CD4-positive, alpha-beta T cell (primary cell): ENCODE data around the gene IGSF23. TPM values are rescaled to one million over a fixed set of nuclear protein-coding genes. Genes with fewer than 3 reads are reported as not detected.

ENCODE experiments used
- ATAC-seq: fragments of 200-7000 bp; cut with Tn5 transposase; one replicate; pipeline ENCODE4 v1.10.0; 2022; ENCODE audit warnings: mild to moderate bottlenecking; ENCODE audit not compliant: poor library complexity
- CTCF ChIA-PET: fragments of 350-600 bp; sonication (Branson Sonifier 250); formaldehyde crosslinking; loops from one replicate; lab custom pipeline; 2021; ENCODE audit warnings: antibody characterized with exemption, inconsistent platforms; lab: Charles Lee
- POLR2A ChIA-PET: fragments of 350-600 bp; sonication (Branson Sonifier 250); formaldehyde crosslinking; loops from one replicate; lab custom pipeline; 2021; ENCODE audit warnings: antibody characterized with exemption, inconsistent platforms; lab: Charles Lee
- DNase-seq, 14 experiments: peaks; one replicate each; pipeline ENCODE4 v3.0.0-alpha.2; 2013 to 2020; ENCODE audit warnings: mixed read lengths in 2 of 14
- H3K27ac ChIP-seq, 2 donors: one replicate each; pipeline versions ENCODE4 v1.5.1 to v1.7.0; 2013; ENCODE audit warnings: low read length in 2 of 2, low read depth in 1 of 2, mild to moderate bottlenecking in 1 of 2
- H3K27me3 ChIP-seq, 2 experiments: 1 replicate in 1 of 2; 2 replicates in 1 of 2; pipeline versions ENCODE4 v1.6.1 to v1.7.0; 2013; ENCODE audit warnings: low read length in 2 of 2, control low read depth in 1 of 2, mild to moderate bottlenecking in 1 of 2, moderate library complexity in 1 of 2; ENCODE audit not compliant: insufficient read depth in 2 of 2, control insufficient read depth in 1 of 2
- H3K36me3 ChIP-seq: one replicate; pipeline ENCODE4 v1.6.1; 2013; ENCODE audit warnings: low read length, control low read depth; ENCODE audit not compliant: insufficient read depth
- H3K4me1 ChIP-seq: one replicate; pipeline ENCODE4 v1.6.1; 2013; ENCODE audit warnings: low read length, control low read depth; ENCODE audit not compliant: insufficient read depth
- H3K4me3 ChIP-seq: one replicate; pipeline ENCODE4 v1.5.1; 2013; ENCODE audit warnings: mild to moderate bottlenecking, low read length, moderate library complexity
- H3K9me3 ChIP-seq, 2 experiments: 1 replicate in 1 of 2; 2 replicates in 1 of 2; pipeline versions ENCODE4 v1.6.1 to v1.7.0; 2013; ENCODE audit warnings: low read length in 2 of 2, mild to moderate bottlenecking in 2 of 2, control low read depth in 1 of 2, moderate library complexity in 1 of 2; ENCODE audit not compliant: control insufficient read depth in 1 of 2, insufficient read depth in 1 of 2
- H3K27ac Mint-ChIP-seq: one replicate; pipeline ENCODE4 v1.8.0; 2020; ENCODE audit warnings: mixed read lengths
- H3K27me3 Mint-ChIP-seq: one replicate; pipeline ENCODE4 v1.8.0; 2021; ENCODE audit warnings: mixed read lengths
- H3K36me3 Mint-ChIP-seq: one replicate; pipeline ENCODE4 v1.8.0; 2021; ENCODE audit warnings: low read depth, mixed read lengths
- H3K4me1 Mint-ChIP-seq: one replicate; pipeline ENCODE4 v1.8.0; 2021; ENCODE audit warnings: low read depth, mixed read lengths
- H3K4me3 Mint-ChIP-seq: one replicate; pipeline ENCODE4 v1.8.0; 2020; ENCODE audit warnings: mild to moderate bottlenecking, mixed read lengths
- H3K9me3 Mint-ChIP-seq: one replicate; pipeline ENCODE4 v1.8.0; 2020; ENCODE audit warnings: mixed read lengths
- CTCF ChIP-seq: fragments of 200-600 bp; IDR thresholded peaks from one replicate; pipeline ENCODE4 v1.8.0; 2022; ENCODE audit warnings: antibody characterized with exemption, mild to moderate bottlenecking
- intact Hi-C, 2 experiments: fragments of 100-400 bp; cut with DNase I in 1 of 2; cut with micrococcal nuclease in 1 of 2; formaldehyde crosslinking; loops; one replicate each; pipeline versions ENCODE4 v1.15.1 to v1.9.0; 2023 to 2025; cut with DNase I, micrococcal nuclease
- total RNA-seq, 174 experiments: library from RNA in 2 of 174; stranded (reverse) in 2 of 174; gene quantifications; one replicate each; pipeline ENCODE4 v1.2.3 and lab custom pipeline; 2021 to 2026

IGSF23 gene
- total RNA-seq, 2 experiments from 2014 or later: not detected

DNA sequence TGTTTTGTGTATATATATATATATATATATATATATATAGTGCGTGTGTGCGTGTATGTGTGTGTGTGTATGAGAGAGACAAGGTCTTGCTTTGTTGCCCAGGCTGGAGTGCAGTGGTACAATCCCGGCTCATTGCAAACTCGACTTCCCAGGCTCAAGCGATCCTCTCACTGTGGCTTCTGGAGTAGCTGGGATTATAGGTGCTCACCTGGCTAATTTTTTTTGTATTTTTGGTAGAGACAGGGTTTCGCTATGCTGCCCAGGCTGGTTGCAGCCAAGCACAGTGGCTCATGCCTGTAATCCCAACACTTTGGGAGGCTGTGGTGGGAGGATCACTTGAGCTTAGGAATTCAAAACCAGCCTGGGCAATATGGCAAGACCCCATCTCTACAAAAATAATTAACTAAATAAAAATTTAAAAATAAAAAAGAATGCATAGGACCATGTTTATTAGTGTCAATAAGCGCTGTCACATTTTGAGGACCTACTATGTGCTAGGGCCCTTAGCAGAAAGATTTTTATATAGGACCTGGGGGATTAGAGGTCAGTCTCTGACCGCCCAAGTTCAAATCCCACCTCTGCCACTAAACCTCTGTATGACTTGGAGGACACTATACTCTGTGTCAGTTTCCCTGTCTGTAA is 32.2 kb downstream of the IGSF23 start:
- TF ChIP-seq CTCF: no peak
- intact Hi-C loops: no loop called here
- peaks cover 12 to 17% of the 10 kb centered on the region in 2 experiments for H3K27me3 ChIP-seq
- POLR2A ChIA-PET: no interaction called here
- H3K4me1 Mint-ChIP-seq: no peaks in the 10 kb centered on the region
- ATAC-seq (no peak), DNase-seq (no peak)
- CTCF ChIA-PET: no interaction called here
- H3K4me3 ChIP-seq: no peak overlapping the region
- H3K27me3 Mint-ChIP-seq: peaks cover 19% of the 10 kb centered on the region
- no peaks in the 10 kb centered on the region for H3K36me3 Mint-ChIP-seq
- H3K4me3 Mint-ChIP-seq: no peak overlapping the region
- H3K4me1 ChIP-seq: peaks cover 10% of the 10 kb centered on the region
- H3K9me3 Mint-ChIP-seq: no peaks in the 10 kb centered on the region
- no peak overlapping the region for H3K27ac Mint-ChIP-seq
- H3K9me3 ChIP-seq: peaks cover 0 to 4% of the 10 kb centered on the region in 2 experiments
- H3K27ac ChIP-seq: no peak overlapping the region
- no peaks in the 10 kb centered on the region for H3K36me3 ChIP-seq

DNA sequence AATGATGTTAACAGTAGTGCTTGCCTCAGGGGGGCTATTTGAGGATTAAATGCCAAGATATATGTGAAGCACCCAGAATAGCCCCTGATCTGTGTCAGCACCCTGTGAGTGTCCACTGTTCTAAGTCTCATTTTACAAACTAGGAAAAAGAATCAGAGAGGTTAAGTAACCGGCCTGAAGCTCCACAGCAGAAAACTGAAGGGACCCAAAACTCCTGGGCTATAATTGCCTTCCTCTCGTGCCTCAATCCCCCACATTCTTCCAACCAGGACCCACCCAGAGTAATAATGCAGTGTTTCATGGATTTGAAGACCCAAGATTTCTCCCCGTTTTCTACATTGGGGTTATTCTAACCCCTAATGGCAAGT is 32.7 kb downstream of the IGSF23 start:
- CTCF ChIA-PET: no interaction called here
- no peak for TF ChIP-seq CTCF
- peaks cover 10% of the 10 kb centered on the region for H3K4me1 ChIP-seq
- ATAC-seq (no peak), DNase-seq (no peak)
- no peak overlapping the region for H3K4me3 ChIP-seq
- peaks cover 12 to 17% of the 10 kb centered on the region in 2 experiments for H3K27me3 ChIP-seq
- Mint-ChIP-seq H3K4me3 (no peak overlapping the region), H3K27me3 (peaks cover 19% of the 10 kb centered on the region), H3K4me1 (no peaks in the 10 kb centered on the region), H3K9me3 (no peaks in the 10 kb centered on the region), H3K36me3 (no peaks in the 10 kb centered on the region), H3K27ac (no peak overlapping the region)
- intact Hi-C loops: no loop called here
- H3K27ac ChIP-seq: no peak overlapping the region
- no peaks in the 10 kb centered on the region for H3K36me3 ChIP-seq
- H3K9me3 ChIP-seq: peaks cover 0 to 4% of the 10 kb centered on the region in 2 experiments
- POLR2A ChIA-PET: no interaction called here

- intact Hi-C loops: no loop called here
- CTCF ChIA-PET: no interaction called here
- POLR2A ChIA-PET: no interaction called here
- peaks cover 10% of the 10 kb centered on the region for H3K4me1 ChIP-seq
- Mint-ChIP-seq H3K9me3 (no peaks in the 10 kb centered on the region), H3K27ac (no peak overlapping the region), H3K36me3 (no peaks in the 10 kb centered on the region), H3K4me1 (no peaks in the 10 kb centered on the region), H3K4me3 (no peak overlapping the region), H3K27me3 (peaks cover 12% of the 10 kb centered on the region)
- H3K36me3 ChIP-seq: no peaks in the 10 kb centered on the region
- H3K27me3 ChIP-seq: peaks cover 12 to 15% of the 10 kb centered on the region in 2 experiments
- TF ChIP-seq CTCF: no peak
- DNase-seq (no peak), ATAC-seq (no peak)
- no peak overlapping the region for H3K27ac ChIP-seq
- peaks cover 0 to 4% of the 10 kb centered on the region in 2 experiments for H3K9me3 ChIP-seq
- H3K4me3 ChIP-seq: no peak overlapping the region
Observed at GRCh38 chr19:44647144-44647543, 33.8 kb downstream of the IGSF23 start.
